ENCODE results near the gene FZR1. TPM values are rescaled to one million over a fixed set of nuclear protein-coding genes. Genes with fewer than 3 reads are reported as not detected.

Gene FZR1
- total and polyA plus RNA-seq, 2 of the 8 experiments (the other 6 are each of a cell fraction or from before 2014, with no cell fraction given) = 21.6 to 35.5 TPM

GRCh38 chr19:3576696-3577443 is 70.8 kb downstream of the FZR1 start (continued):
- TF ChIP-seq RNF2 (IDR thresholded peaks at IDR 0.05; ENCODE audit: borderline replicate concordance, low read depth, low read length, missing control alignments, poor library complexity, severe bottlenecking) (no peak), MAX (IDR thresholded peaks at IDR 0.05) (peak; percentile 72), KDM4A (IDR thresholded peaks at IDR 0.05; ENCODE audit: low read depth, low read length, severe bottlenecking) (peak; percentile 50), NRF1 (IDR thresholded peaks at IDR 0.05; ENCODE audit: low read depth, low read length) (no peak), SRF (IDR thresholded peaks at IDR 0.05; ENCODE audit: low read depth, low read length) (no peak), CHD2 (IDR thresholded peaks at IDR 0.05; ENCODE audit: low read length) (no peak), TAF7 (optimal IDR thresholded peaks at IDR 0.05; ENCODE audit: borderline replicate concordance, low read depth, low read length) (no peak), E2F6 (IDR thresholded peaks at IDR 0.05) (peak; percentile 30; the same call in 1 of the 2 replicates), SP4 (IDR thresholded peaks at IDR 0.05; ENCODE audit: low read length) (no peak), EP300 (IDR thresholded peaks at IDR 0.05; ENCODE audit: borderline replicate concordance in 1 of 2, low read depth in 2 of 2, low read length in 2 of 2) (no peak), TEAD4 (IDR thresholded peaks at IDR 0.05; ENCODE audit: low read depth, low read length) (no peak), SIX5 (IDR thresholded peaks at IDR 0.05; ENCODE audit: low read depth, low read length) (no peak), RBBP5 (IDR thresholded peaks at IDR 0.05; ENCODE audit: borderline replicate concordance, low read depth, low read length) (no peak), EZH2 (IDR thresholded peaks at IDR 0.05; ENCODE audit: low read depth, low read length, severe bottlenecking) (no peak), KDM5A (IDR thresholded peaks at IDR 0.05; ENCODE audit: low read length) (no peak), BRCA1 (IDR thresholded peaks at IDR 0.05; ENCODE audit: low read depth, low read length) (no peak), TAF1 (IDR thresholded peaks at IDR 0.05; ENCODE audit: low read depth, low read length) (peak; percentile 51; the same call in 1 of the 2 replicates), EGR1 (IDR thresholded peaks at IDR 0.05; ENCODE audit: borderline replicate concordance, low read depth, low read length) (no peak), SP2 (IDR thresholded peaks at IDR 0.05; ENCODE audit: low read length) (no peak), FOSL1 (IDR thresholded peaks at IDR 0.05; ENCODE audit: insufficient read depth, low read depth, low read length) (no peak)
